Activated T-cell treated with anti-CD3 and anti-CD28 coated beads, Interleukin-2, amount 50 U/mL, for 1 hour (primary cell): Measurements from ENCODE around the gene TRIM17.

Source experiments
- DNase-seq: peaks from one replicate; pipeline ENCODE4 v3.0.0-alpha.2; 2020

TRIM17 gene

DNA sequence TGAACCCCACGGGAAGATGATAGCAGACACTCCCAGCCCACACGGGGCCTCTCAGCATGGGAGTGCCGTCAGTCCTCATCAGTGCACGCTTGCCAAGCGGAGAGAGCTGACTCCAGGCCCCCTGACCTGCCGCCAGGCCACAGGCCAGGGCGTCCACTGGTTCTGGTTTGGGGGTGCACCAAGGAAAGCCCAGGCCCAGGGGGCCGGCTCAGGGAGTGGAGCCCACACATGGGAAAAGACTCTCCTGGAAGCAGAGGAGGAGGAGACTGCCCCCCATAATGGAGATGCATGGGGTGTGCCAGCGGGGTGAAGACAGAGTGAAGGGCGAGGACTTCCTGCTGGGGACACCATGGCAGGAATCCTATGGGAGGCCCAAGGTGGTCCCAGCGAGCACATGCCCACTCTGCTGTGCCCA, 16.4 kb downstream of the TRIM17 start:
- DNase-seq = no peak

- DNase-seq = no peak
Observed at GRCh38 chr1:228399531-228400236, 17.0 kb downstream of the TRIM17 start.

DNA sequence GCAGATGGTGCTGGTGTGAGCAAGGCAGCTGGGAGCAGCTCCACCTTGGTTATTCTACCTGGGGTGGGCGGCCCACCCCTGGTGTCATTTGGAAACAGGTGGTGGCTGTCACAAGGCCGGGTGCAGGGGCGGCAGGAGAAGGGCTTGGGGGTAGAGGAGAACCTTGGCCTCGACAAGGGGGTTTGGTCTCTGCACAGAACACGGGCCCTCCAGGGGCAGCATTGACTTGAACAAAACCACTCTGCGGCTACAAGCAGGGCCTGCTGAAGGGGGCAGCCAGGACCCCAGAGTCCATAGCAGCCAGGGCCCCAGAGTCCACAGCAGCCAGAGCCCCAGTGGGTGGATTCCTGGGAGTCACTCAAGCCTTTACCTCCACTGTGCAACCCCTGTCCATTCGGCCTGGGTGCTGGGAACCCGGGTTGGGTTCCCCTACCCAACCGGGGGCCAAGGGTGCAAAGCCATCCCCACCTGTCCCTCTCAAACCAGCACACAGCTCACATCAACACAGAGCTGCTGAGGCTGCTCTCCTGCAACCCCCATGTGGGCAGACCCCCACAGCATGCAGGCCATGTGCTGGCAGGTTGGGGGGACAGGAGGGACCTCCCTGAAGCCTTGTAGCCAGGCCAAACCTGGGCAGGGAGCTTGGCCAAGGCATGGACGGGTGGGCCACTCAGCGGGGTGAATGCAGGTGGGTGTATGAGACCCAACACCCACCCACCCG, 17.8 kb downstream of the TRIM17 start:
- DNase-seq = no peak

GRCh38 chr1:228397966-228398365, 18.7 kb downstream of the TRIM17 start:
- no peak for DNase-seq

DNA sequence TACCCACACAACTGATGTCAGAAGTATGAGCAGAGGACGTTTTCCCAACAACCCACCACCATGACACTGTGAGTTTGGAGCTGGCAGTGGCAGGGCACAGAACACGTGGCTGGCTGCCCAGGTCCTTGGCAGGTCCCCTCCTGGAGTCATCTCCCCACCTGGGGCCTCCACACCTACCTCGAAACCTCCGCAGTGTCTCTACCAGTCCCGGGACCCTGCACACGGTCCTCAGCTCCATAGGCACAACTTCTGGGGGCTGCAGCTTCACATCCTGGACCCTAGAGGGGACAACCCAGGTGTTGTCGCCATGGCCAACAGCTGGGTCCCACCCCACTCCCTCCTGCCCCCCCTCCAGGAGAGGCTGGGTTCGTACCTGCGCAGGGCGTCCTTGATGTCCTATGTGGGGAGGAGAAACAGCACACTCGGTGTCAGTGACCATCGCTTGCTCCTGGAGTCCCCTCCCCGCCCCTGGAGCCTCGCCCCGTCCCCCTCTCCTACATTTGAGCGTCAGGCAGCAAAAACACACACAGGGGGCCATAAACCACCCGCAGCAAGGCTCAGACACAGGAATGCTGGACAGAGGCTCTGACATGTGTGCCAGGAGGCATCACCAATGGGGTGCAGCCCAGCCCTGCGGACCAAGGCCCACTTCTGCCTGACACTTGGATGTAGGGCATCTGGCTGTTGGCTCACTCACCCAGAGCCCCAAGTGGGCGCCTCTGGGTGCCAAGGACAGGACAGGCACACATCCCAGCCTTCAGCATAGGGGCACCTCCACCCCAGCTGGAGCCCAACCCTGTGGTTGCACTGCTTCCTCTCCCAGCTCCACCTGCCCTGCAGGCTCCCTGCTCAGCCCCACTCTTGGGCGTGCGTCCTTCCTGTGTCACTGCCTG, 19.6 kb downstream of the TRIM17 start:
- no peak for DNase-seq

DNA sequence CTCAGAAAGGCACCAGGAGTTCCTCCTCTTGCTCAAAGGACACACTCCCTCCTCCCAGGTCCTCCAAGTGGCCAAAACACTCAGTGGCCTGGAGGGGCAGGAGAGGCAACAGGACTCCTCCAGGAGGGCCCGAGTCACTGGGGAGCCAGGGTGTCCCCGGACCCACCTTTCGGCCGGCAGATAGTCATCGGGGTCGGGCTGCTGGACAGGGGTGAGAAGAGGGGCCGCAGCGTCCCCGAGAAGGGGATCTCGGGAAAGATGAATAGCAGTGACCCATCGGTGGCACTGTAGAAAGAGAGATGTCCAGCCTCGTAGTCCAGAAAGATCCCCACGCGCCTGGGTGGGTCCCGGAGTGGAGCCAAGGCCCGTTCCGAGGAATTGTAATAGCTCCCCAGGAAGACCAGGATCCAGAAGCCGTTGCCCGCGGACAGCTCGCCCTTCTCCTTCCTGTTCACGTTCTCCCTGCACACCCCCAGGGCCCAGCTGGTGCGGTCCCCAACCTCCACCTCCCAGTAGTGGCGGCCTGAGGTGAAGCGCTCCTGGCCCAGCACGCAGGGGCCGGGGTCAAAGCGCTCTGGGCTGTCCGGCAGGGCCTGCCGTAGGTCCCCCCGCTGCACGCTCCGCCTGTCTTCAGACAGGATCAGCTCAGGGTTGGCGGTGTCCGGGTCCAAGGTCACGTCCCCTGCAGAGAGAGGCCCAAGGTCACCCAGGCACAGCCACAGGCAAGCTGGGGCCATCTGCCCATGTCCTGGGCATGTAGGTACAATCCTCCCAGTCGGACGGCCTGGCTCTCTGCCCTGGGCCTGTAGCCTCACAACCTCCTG, 21.9 kb downstream of the TRIM17 start:
- no peak for DNase-seq

DNA sequence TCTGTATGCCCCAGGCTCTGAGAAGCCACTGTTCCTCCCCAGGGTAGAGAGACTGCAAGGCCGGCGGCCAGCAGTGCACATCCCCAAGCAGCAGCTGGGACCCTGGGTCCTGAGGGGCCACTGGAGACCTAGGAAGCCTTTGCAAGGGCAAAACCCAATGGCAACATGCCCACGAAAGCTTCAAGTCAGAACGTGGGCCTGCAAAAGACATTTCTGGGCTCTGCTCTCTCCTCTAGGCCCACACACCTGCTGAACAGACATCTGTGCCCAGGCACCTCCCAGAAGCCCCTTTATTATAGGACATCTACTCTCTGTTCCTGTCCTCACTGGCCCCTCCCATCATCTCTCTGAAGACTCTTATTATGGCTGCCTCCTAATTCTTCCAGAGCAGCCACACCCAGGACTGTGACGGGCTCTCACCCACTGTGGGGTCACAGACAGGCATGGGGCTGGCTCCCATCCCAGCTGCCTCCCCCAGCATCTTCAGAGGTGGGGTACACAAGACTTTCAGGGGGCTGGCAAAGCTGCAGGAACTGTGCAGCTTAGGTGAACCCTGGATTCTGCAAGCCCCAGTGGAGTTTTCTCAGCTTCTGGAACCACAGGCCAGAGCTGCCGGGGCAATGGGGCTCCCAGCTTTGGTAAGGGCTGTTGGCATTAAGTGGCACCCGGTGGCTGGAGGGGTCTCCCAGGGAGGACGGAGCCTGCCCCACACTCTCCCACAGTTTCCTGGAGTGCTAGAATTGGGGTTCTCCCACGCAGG, 22.7 kb downstream of the TRIM17 start:
- no peak for DNase-seq

DNA sequence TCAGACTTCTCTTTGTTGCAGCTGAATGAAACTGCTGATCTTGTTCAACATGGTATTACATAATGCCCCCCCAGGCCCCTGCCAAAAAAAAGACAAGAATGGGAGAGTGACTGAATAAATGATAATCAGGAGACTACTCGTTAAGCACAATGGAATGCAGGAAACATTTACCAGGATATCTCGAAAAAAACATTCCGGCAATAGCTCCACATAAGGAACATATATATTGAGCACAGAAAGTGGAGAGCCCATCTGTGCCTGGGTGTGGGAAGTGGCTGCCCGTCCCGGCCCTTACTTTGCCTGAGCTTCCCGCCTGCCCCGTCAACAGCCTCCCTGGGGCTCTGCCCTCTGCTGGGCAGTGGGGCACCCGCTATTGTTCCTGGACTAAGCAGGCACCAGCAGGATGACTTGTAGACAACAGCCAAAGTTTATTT, 23.4 kb downstream of the TRIM17 start:
- DNase-seq = peak; percentile 20

GRCh38 chr1:228392111-228392936, 24.3 kb downstream of the TRIM17 start:
- peak; percentile 10 for DNase-seq

GRCh38 chr1:228391411-228392020, 25.1 kb downstream of the TRIM17 start:
- peak; percentile 10 for DNase-seq

GRCh38 chr1:228390649-228391048, 26.0 kb downstream of the TRIM17 start:
- no peak for DNase-seq

GRCh38 chr1:228387321-228387720, 29.3 kb downstream of the TRIM17 start:
- DNase-seq = no peak

GRCh38 chr1:228385232-228385631, 31.4 kb downstream of the TRIM17 start:
- no peak for DNase-seq

DNA sequence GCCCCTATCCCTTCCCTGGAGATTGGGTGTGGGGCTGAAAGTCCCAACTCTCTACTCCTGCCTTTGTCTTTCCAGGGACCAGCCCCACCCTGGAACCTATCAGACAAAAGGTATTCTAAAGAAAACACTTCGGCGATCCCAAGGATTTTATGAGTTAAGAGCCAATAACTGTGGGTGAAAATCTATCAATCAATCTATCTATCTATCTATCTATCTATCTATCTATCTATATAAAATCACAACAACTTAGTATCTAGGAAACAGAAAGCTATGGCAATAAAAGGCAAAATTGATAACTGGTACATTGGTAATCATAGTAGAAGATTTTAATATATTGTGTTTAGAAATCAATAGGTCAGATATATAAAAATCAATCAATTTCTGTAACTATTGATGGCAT, 32.9 kb downstream of the TRIM17 start:
- DNase-seq = no peak

DNA sequence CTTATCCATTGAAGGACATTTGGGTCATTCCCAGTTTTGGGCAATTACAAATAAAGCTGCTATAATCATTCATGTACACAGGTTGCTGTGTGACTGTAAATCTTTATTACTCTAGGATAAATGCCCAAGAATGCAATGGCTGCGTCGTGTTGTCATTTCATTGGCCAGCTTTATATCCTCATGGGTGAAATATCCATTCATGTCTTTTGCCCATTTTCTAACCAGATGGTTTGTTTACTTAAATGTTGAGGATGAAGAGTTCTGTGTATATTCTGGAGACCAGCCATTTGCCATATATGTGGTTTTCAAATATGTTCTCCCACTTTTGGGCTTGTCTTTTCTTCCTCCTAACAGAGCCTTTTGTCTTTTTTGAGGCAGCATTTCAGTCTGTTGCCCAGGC, 35.3 kb downstream of the TRIM17 start:
- no peak for DNase-seq

DNA sequence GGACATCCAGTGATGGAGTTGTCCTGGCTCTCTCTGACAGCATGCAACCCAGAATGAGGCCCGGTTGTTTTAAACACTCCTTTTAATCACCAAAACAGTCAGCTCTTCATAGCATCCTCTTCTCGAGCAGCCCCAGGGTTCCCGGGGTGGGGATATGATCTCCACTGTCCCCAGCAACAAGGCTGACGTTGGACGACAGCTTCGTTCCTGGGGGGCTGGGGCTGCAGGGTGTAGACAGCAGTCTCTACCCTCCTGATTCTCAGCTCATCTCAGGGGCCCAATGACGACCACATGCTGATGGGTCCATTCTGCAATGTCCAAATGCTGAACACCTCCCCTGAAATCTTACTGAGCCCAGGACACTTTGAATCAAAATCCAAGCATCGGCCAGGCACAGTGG, 37.0 kb downstream of the TRIM17 start:
- no peak for DNase-seq

DNA sequence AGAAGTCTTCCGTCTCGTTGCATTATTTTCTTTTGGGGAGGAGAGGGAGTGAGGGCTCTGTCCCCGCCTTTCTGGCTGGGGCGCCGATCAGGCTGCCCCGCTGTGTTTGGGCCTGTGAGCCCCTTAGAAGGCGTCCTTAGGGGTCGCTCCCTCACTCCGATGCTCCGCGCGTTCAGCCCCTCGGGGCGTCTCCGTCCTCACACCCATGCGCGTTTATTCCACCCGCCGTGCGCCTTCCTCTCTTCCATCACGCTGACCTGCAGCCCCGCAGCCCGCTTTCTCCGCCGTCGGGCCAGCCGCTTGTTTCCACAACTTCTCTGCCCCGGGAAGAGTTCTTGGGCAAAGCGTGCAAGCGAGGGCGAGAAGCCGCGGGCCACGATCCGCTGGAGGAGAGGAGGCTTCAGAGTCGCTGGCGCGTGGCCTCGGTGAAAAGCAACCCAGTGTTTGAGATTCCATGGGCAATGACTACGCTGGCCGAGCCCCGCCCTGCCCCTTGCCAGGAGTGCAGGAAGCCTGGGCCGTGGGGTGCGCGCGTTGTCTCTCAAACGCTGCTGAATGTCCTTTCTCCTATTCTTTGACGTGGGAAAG, 37.7 kb downstream of the TRIM17 start:
- no peak for DNase-seq

- peak; percentile 72 for DNase-seq
Observed at GRCh38 chr1:228378090-228378872, 38.4 kb downstream of the TRIM17 start.

GRCh38 chr1:228377664-228378089, 39.0 kb downstream of the TRIM17 start:
- DNase-seq = no peak
